ENCODE results near the gene TUBB4B. TPM values are rescaled to one million over a fixed set of nuclear protein-coding genes. Genes with fewer than 3 reads are reported as not detected.

TUBB4B gene
- total and polyA plus RNA-seq, 2 experiments from 2014 or later, result 334 to 389 TPM

DNA sequence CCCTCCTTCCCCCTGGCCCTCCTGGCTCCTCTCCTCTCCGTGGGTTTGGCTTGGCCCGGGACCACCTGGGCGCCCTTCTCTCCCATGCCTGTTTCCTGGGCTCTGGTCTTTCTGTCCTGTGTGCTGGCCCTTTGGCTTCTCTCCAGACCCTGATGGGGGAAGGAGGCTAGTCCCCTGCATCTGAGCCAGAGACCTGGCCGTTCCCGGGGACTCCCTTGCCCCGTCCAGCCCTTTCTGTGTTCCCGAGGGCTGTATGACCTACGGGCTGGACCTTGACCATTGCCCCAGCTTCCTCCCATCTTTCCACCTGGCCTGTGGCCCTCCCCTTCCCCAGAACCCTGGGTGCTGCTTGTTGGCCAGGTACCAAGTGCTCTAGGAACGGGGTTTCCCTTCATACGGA lies 22.4 kb downstream of the TUBB4B start:
- no peak overlapping the region for H3K27ac Mint-ChIP-seq
- no peak overlapping the region for H3K4me2 ChIP-seq
- H3K36me3 ChIP-seq (ENCODE audit: insufficient read depth), result peaks cover 13% of the 10 kb centered on the region
- peaks cover 13% of the 10 kb centered on the region for H3K27me3 Mint-ChIP-seq (ENCODE audit: insufficient read depth, low read depth, poor library complexity)
- peaks cover 32% of the 10 kb centered on the region for H3K36me3 Mint-ChIP-seq (ENCODE audit: low read depth)
- H3K4me3 Mint-ChIP-seq, result no peak overlapping the region
- no peak for DNase-seq (ENCODE audit: low spot score)
- H3K9me3 Mint-ChIP-seq, result no peaks in the 10 kb centered on the region; the same call in 2 of the 3 replicates
- H3K27ac ChIP-seq (ENCODE audit: low read depth), result no peak overlapping the region
- H3K4me3 ChIP-seq, result no peak overlapping the region
- peaks cover 4% of the 10 kb centered on the region; the same call in 2 of the 3 replicates for H3K4me1 Mint-ChIP-seq
- H2AFZ ChIP-seq, result no peak overlapping the region
- no peak for TF ChIP-seq CREB1 (CRISPR knock-in tag; IDR thresholded peaks at IDR 0.05; ENCODE audit: low read depth)
- TF ChIP-seq EZH2phosphoT487 (IDR thresholded peaks at IDR 0.05; ENCODE audit: unreplicated experiment), result no peak
- TF ChIP-seq, protein P1, sequence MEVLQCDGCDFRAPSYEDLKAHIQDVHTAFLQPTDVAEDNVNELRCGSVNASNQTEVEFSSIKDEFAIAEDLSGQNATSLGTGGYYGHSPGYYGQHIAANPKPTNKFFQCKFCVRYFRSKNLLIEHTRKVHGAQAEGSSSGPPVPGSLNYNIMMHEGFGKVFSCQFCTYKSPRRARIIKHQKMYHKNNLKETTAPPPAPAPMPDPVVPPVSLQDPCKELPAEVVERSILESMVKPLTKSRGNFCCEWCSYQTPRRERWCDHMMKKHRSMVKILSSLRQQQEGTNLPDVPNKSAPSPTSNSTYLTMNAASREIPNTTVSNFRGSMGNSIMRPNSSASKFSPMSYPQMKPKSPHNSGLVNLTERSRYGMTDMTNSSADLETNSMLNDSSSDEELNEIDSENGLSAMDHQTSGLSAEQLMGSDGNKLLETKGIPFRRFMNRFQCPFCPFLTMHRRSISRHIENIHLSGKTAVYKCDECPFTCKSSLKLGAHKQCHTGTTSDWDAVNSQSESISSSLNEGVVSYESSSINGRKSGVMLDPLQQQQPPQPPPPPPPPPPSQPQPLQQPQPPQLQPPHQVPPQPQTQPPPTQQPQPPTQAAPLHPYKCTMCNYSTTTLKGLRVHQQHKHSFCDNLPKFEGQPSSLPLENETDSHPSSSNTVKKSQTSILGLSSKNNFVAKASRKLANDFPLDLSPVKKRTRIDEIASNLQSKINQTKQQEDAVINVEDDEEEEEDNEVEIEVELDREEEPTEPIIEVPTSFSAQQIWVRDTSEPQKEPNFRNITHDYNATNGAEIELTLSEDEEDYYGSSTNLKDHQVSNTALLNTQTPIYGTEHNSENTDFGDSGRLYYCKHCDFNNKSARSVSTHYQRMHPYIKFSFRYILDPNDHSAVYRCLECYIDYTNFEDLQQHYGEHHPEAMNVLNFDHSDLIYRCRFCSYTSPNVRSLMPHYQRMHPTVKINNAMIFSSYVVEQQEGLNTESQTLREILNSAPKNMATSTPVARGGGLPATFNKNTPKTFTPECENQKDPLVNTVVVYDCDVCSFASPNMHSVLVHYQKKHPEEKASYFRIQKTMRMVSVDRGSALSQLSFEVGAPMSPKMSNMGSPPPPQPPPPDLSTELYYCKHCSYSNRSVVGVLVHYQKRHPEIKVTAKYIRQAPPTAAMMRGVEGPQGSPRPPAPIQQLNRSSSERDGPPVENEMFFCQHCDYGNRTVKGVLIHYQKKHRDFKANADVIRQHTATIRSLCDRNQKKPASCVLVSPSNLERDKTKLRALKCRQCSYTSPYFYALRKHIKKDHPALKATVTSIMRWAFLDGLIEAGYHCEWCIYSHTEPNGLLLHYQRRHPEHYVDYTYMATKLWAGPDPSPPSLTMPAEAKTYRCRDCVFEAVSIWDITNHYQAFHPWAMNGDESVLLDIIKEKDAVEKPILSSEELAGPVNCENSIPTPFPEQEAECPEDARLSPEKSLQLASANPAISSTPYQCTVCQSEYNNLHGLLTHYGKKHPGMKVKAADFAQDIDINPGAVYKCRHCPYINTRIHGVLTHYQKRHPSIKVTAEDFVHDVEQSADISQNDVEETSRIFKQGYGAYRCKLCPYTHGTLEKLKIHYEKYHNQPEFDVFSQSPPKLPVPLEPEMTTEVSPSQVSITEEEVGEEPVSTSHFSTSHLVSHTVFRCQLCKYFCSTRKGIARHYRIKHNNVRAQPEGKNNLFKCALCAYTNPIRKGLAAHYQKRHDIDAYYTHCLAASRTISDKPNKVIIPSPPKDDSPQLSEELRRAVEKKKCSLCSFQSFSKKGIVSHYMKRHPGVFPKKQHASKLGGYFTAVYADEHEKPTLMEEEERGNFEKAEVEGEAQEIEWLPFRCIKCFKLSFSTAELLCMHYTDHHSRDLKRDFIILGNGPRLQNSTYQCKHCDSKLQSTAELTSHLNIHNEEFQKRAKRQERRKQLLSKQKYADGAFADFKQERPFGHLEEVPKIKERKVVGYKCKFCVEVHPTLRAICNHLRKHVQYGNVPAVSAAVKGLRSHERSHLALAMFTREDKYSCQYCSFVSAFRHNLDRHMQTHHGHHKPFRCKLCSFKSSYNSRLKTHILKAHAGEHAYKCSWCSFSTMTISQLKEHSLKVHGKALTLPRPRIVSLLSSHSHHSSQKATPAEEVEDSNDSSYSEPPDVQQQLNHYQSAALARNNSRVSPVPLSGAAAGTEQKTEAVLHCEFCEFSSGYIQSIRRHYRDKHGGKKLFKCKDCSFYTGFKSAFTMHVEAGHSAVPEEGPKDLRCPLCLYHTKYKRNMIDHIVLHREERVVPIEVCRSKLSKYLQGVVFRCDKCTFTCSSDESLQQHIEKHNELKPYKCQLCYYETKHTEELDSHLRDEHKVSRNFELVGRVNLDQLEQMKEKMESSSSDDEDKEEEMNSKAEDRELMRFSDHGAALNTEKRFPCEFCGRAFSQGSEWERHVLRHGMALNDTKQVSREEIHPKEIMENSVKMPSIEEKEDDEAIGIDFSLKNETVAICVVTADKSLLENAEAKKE (CRISPR knock-in tag; IDR thresholded peaks at IDR 0.05), result no peak
- no peak for TF ChIP-seq POLR2AphosphoS5 (IDR thresholded peaks at IDR 0.05; ENCODE audit: low read depth)
- no peak for TF ChIP-seq ZNF331 (CRISPR knock-in tag; IDR thresholded peaks at IDR 0.05; ENCODE audit: low read depth)
- no peak for TF ChIP-seq STAT1 (IDR thresholded peaks at IDR 0.05; ENCODE audit: unreplicated experiment)
- no peak for ATAC-seq
- 0 out of 2 replicates have a peak, but pooled peaks cover 11% of the 10 kb centered on the region for H3F3A ChIP-seq (replicated peaks; ENCODE audit: low read depth)
- no peaks in the 10 kb centered on the region for H3K9me2 ChIP-seq (ENCODE audit: insufficient read depth)
- H4K20me1 ChIP-seq (replicated peaks; ENCODE audit: insufficient read depth), result 0 out of 2 replicates have a peak, but pooled peaks cover 4% of the 10 kb centered on the region
- H3K4me1 ChIP-seq (ENCODE audit: insufficient read depth), result no peaks in the 10 kb centered on the region
- H3K27me3 ChIP-seq (ENCODE audit: insufficient read depth), result no peaks in the 10 kb centered on the region
- H3K79me2 ChIP-seq (replicated peaks; ENCODE audit: insufficient read depth), result no peaks in the 10 kb centered on the region

DNA sequence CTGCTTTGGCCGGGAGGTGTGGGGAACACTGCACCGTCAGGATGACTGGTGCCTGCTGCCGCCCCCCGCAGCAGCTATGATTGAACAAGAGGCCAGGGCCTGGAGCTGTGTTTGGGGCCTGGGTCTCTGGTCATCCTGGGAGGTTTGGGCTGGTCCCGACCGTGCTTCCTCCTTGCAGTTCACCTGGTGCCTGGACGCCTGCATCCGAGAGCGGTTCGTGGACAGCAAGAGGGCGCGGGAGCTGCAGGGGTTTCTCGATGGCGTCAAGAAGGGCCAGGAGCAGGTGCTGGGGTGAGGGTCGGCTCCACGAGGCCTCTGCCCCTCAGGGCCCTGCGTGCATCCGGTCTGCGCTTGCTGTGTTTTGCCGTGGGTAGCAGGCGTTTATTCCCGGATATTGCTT lies 23.0 kb downstream of the TUBB4B start:
- no peak overlapping the region for H3K4me3 Mint-ChIP-seq
- no peak overlapping the region for H3K4me3 ChIP-seq
- no peak for DNase-seq (ENCODE audit: low spot score)
- peaks cover 13% of the 10 kb centered on the region for H3K36me3 ChIP-seq (ENCODE audit: insufficient read depth)
- 0 out of 2 replicates have a peak, but pooled peaks cover 7% of the 10 kb centered on the region for H3F3A ChIP-seq (replicated peaks; ENCODE audit: low read depth)
- peaks cover 32% of the 10 kb centered on the region for H3K36me3 Mint-ChIP-seq (ENCODE audit: low read depth)
- no peaks in the 10 kb centered on the region; the same call in 2 of the 3 replicates for H3K9me3 Mint-ChIP-seq
- no peaks in the 10 kb centered on the region for H3K27me3 ChIP-seq (ENCODE audit: insufficient read depth)
- H3K79me2 ChIP-seq (replicated peaks; ENCODE audit: insufficient read depth), result no peaks in the 10 kb centered on the region
- H3K27ac ChIP-seq (ENCODE audit: low read depth), result no peak overlapping the region
- H3K4me1 ChIP-seq (ENCODE audit: insufficient read depth), result no peaks in the 10 kb centered on the region
- peaks cover 4% of the 10 kb centered on the region; the same call in 2 of the 3 replicates for H3K4me1 Mint-ChIP-seq
- H3K27ac Mint-ChIP-seq, result no peak overlapping the region
- 0 out of 2 replicates have a peak, but pooled peaks cover 4% of the 10 kb centered on the region for H4K20me1 ChIP-seq (replicated peaks; ENCODE audit: insufficient read depth)
- TF ChIP-seq STAT1 (IDR thresholded peaks at IDR 0.05; ENCODE audit: unreplicated experiment) (no peak), ZNF114 (CRISPR knock-in tag; IDR thresholded peaks at IDR 0.05) (no peak), JUNB (IDR thresholded peaks at IDR 0.05; ENCODE audit: unreplicated experiment) (no peak), POLR2AphosphoS5 (IDR thresholded peaks at IDR 0.05; ENCODE audit: low read depth) (no peak), NANOG (IDR thresholded peaks at IDR 0.05; ENCODE audit: borderline replicate concordance) (no peak), EZH2phosphoT487 (IDR thresholded peaks at IDR 0.05; ENCODE audit: unreplicated experiment) (no peak), CREB1 (CRISPR knock-in tag; IDR thresholded peaks at IDR 0.05; ENCODE audit: low read depth) (no peak), CTCF (conservative IDR thresholded peaks at IDR 0.05; ENCODE audit: low read depth in 2 of 2) (no peak)
- no peak overlapping the region for H2AFZ ChIP-seq
- peaks cover 14% of the 10 kb centered on the region for H3K27me3 Mint-ChIP-seq (ENCODE audit: insufficient read depth, low read depth, poor library complexity)
- ATAC-seq, result no peak
- no peaks in the 10 kb centered on the region for H3K9me2 ChIP-seq (ENCODE audit: insufficient read depth)
- no peak overlapping the region for H3K4me2 ChIP-seq

Data from GM23338 (cell line).